Activated CD8-positive, alpha-beta memory T cell treated with anti-CD3 and anti-CD28 coated beads, Interleukin-2, amount 10 ng/mL, durations not matched to agents 7 days and 5 days (primary cell): ENCODE data around the gene ZNF598. TPM values are rescaled to one million over a fixed set of nuclear protein-coding genes. Genes with fewer than 3 reads are reported as not detected.

Source experiments
- ATAC-seq: fragments of 150-1000 bp; cut with Tn5 transposase; one replicate; pipeline ENCODE4 v1.10.0; 2021; ENCODE audit warnings: moderate library complexity
- CTCF ChIA-PET: fragments of 350-600 bp; sonication (Branson Sonifier 250); formaldehyde crosslinking; loops from one replicate; lab custom pipeline; 2021; ENCODE audit warnings: antibody characterized with exemption; lab: Charles Lee
- DNase-seq: peaks from one replicate; pipeline ENCODE4 v3.0.0-alpha.2; 2020
- H3K27ac Mint-ChIP-seq: one replicate; pipeline ENCODE4 v1.8.0; 2021; ENCODE audit warnings: mild to moderate bottlenecking, mixed read lengths
- H3K27me3 Mint-ChIP-seq: one replicate; pipeline ENCODE4 v1.8.0; 2021; ENCODE audit warnings: mixed read lengths
- H3K36me3 Mint-ChIP-seq: one replicate; pipeline ENCODE4 v1.8.0; 2021; ENCODE audit warnings: mild to moderate bottlenecking, mixed read lengths
- H3K4me1 Mint-ChIP-seq: one replicate; pipeline ENCODE4 v1.8.0; 2021; ENCODE audit warnings: mixed read lengths
- H3K4me3 Mint-ChIP-seq: one replicate; pipeline ENCODE4 v1.8.0; 2021; ENCODE audit warnings: mild to moderate bottlenecking, moderate library complexity, mixed read lengths
- H3K9me3 Mint-ChIP-seq: one replicate; pipeline ENCODE4 v1.8.0; 2022; ENCODE audit warnings: low read depth, mixed read lengths
- total RNA-seq, 2 experiments: library from RNA; stranded (reverse); gene quantifications; one replicate each; pipeline ENCODE4 v1.2.3, GENCODE V29; 2021

The ZNF598 gene
- total RNA-seq, 2 experiments from 2014 or later = 76.2 to 94.5 TPM

DNA sequence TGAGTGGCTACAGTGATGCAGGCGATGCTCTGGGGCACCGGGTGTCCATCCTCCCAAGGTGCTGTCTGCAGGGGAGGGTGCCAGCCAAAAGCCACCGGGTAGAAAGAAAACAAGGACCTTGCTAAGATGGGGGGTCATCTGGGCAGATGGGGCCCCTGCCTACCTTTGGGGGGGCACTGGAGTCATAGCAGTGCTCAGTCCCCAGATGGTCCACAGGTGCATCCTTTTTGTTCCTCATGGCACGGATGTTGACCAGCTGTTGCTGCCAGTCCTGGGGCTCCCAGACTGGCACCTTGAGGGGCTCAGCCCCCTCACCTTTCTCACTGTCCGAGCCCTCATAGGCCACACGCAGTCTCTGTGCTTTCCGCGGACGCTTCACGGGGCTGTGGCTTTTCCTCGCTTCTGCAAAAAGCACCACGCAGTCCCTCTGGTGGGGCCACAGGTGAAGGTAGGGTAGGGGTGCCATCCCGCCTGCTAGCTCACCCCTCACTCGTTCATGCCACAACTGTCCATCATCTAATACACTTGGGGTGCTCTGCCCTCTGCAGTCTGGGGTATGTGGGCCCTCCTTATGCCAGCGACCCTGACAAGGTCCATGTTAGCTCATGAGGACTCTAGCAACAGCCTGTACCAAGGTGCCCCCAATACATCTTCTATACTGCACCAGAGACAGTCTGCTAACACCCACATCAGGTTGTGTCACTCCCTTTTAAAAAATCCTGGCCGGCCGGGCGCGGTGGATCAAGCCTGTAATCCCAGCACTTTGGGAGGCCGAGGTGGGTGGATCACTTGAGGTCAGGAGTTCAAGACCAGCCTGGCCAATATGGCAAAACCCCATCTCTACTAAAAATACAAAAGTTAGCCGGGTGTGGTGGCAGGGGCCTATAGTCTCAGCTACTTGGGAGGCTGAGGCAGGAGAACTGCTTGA lies 36.6 kb upstream of the ZNF598 start:
- ATAC-seq = no peak
- H3K4me3 Mint-ChIP-seq = peak overlapping the region; percentile 89
- no peaks in the 10 kb centered on the region for H3K9me3 Mint-ChIP-seq
- H3K36me3 Mint-ChIP-seq = peaks cover 5% of the 10 kb centered on the region
- no peaks in the 10 kb centered on the region for H3K27me3 Mint-ChIP-seq
- CTCF ChIA-PET = interaction anchor here (0.7 to 2.7 kb wide), 5 partner anchors 24 to 107 kb away, joined by 3 to 22 read pairs (median 8); no protein-coding TSS in a partner anchor
- H3K4me1 Mint-ChIP-seq = peaks cover 21% of the 10 kb centered on the region
- no peak overlapping the region for H3K27ac Mint-ChIP-seq
- no peak for DNase-seq

DNA sequence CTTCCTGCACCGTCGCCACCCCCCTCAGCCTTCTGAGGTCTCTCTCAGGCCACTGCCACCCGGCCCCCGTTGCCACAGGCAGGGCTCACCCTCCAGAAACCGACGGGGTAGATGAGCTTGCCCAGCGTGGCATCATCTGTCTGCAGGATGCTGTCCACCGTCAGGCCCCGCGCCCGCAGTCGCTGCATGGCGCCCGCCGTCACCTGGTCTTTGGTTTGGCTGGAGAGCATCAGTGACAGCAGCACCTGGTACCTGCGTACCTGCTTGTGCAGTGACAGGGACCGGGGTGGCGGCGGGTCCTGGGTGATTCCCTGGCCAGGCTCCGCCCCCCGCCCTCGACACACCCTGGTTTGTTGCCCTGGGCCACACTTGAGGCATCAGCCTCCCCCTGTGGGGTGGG lies 34.9 kb upstream of the ZNF598 start:
- ATAC-seq (no peak), DNase-seq (no peak)
- Mint-ChIP-seq H3K9me3 (no peaks in the 10 kb centered on the region), H3K4me1 (peaks cover 21% of the 10 kb centered on the region), H3K27ac (no peak overlapping the region), H3K4me3 (no peak overlapping the region), H3K27me3 (no peaks in the 10 kb centered on the region), H3K36me3 (no peaks in the 10 kb centered on the region)
- CTCF ChIA-PET = no interaction called here

DNA sequence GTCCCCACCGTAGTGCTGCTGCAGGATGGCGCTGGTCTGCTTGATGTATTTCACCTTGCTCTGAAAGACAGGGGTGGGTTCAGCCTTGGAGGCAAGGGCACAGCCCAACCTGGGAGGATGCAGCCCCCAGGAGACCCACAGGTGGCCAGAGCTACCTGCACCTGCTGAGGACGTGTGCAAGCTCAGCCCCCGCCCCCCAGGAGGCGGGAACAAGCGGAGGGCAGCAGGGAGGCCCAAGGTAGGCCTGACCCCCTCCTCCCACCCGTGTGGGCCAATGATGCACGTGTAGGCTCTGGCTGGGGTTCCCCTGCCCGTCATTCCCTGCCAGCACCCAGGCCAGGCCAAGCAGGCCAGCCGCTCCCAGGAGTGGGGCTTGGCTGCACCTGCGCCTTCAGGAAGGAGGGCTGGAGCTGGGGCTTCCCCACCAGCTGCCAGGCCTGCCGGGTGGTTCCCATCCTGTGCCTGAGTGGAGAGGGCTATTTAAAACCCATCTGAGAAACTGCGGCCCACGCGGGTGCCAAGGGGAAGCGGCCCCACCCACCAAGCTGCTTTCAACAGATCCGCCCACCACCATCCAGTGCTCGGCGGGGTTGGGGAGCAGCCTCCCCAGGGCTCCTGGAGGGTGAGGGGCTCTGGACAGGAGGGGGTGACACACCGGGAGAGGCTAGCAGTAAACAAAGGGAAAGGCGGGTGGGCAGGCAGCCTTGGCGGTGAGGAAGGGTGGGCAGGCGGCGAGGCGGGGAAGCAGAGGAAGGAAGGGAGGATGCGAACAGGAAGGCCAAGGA lies 34.2 kb upstream of the ZNF598 start:
- Mint-ChIP-seq H3K9me3 (no peaks in the 10 kb centered on the region), H3K4me1 (peaks cover 15% of the 10 kb centered on the region), H3K27ac (no peak overlapping the region), H3K27me3 (no peaks in the 10 kb centered on the region), H3K36me3 (no peaks in the 10 kb centered on the region), H3K4me3 (no peak overlapping the region)
- DNase-seq = no peak
- no peak for ATAC-seq
- CTCF ChIA-PET = no interaction called here

GRCh38 chr16:2042986-2043666 lies 33.5 kb upstream of the ZNF598 start:
- H3K9me3 Mint-ChIP-seq = no peaks in the 10 kb centered on the region
- no peaks in the 10 kb centered on the region for H3K27me3 Mint-ChIP-seq
- peaks cover 10% of the 10 kb centered on the region for H3K4me1 Mint-ChIP-seq
- no peaks in the 10 kb centered on the region for H3K36me3 Mint-ChIP-seq
- H3K27ac Mint-ChIP-seq = no peak overlapping the region
- DNase-seq (no peak), ATAC-seq (no peak)
- CTCF ChIA-PET = no interaction called here
- H3K4me3 Mint-ChIP-seq = no peak overlapping the region

- H3K27me3 Mint-ChIP-seq = no peaks in the 10 kb centered on the region
- CTCF ChIA-PET = interaction anchor here (0.9 kb wide), 1 partner anchor 20 kb away, joined by 3 read pairs; no protein-coding TSS in a partner anchor
- no peak for DNase-seq
- H3K4me3 Mint-ChIP-seq = no peak overlapping the region
- no peak overlapping the region for H3K27ac Mint-ChIP-seq
- ATAC-seq = no peak
- H3K9me3 Mint-ChIP-seq = no peaks in the 10 kb centered on the region
- no peaks in the 10 kb centered on the region for H3K36me3 Mint-ChIP-seq
- H3K4me1 Mint-ChIP-seq = peaks cover 10% of the 10 kb centered on the region
These were observed 32.8 kb upstream of the ZNF598 start for GRCh38 chr16:2042171-2042985.

DNA sequence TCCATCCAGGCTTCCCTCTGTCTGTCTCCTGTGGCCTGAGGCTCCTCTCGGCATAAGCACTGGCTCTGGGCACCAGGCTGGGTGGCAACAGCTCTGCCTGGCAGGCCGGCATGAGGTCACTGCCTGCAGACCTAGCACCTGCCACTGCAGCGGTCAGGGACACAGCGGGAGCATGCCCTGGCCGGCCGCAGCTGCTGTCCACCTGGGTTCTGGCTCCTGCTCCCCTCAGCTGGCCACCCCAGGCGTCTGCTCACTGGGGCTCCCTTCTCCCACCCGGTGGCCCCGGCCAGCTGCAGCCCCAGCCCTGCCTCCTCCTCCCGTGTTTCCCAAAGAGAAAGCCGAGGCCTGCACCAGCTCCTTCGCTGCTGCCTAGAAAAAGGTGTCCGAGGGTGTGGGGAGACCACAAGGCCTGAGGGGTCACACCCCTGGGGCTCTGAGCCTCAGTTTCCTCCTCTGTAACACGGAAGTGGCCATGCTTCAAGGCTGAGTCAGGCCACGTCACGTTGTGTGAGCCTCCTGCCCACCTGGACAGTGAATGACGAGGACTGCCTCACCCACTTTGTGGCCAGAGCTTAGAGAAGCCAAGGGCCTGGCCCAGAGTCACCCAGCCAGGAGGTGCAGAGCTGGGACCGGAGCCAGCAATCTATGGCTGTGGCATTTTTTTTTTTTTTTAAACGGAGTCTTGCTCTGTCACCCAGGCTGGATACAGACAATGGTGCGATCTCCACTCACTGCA lies 31.3 kb upstream of the ZNF598 start:
- H3K9me3 Mint-ChIP-seq = no peaks in the 10 kb centered on the region
- CTCF ChIA-PET = interaction anchor here (0.9 to 1.4 kb wide), 2 partner anchors 18 to 99 kb away, joined by 3 to 4 read pairs; no protein-coding TSS in a partner anchor
- no peak overlapping the region for H3K27ac Mint-ChIP-seq
- DNase-seq (no peak), ATAC-seq (no peak)
- H3K27me3 Mint-ChIP-seq = no peaks in the 10 kb centered on the region
- peaks cover 1% of the 10 kb centered on the region for H3K4me1 Mint-ChIP-seq
- no peak overlapping the region for H3K4me3 Mint-ChIP-seq
- H3K36me3 Mint-ChIP-seq = no peaks in the 10 kb centered on the region

DNA sequence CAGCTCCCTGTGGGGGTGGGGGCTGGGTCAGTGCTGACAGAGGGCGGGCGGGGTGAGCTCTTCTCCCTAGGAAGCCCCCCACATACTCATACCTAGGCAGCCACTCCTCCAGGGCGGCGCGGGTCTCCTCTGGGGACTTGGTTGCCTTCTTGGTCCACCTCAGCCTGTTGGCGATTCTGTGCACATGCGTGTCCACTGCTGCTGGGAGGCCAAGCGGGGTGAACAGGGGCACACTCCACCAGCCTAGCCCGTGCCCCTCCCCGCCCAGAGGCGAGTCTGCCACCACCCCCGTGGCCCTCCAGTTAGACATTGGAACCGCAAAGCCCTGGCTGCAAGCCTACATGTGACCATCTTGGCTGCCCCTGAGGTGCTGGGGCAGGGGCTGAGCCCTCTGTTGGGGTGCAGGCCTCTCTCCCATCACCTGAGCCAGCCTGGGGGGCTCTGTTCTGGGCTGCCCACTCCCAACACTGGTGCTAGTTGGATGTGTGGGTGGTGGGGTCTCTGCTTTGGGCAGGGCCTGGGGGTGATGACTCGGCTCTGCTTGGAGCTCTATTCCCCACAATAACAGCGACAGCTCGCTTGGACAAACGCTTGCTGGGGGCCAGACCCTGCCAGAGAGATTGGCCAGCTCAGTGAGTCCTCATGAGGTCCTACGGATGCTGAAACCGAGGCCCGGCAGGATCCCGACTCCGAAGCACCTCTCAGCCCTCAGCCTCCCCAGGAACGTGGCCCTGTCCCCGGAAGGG lies 30.6 kb upstream of the ZNF598 start:
- no peaks in the 10 kb centered on the region for H3K4me1 Mint-ChIP-seq
- no peak for ATAC-seq
- DNase-seq = no peak
- no peaks in the 10 kb centered on the region for H3K27me3 Mint-ChIP-seq
- no peak overlapping the region for H3K4me3 Mint-ChIP-seq
- no peak overlapping the region for H3K27ac Mint-ChIP-seq
- H3K36me3 Mint-ChIP-seq = no peaks in the 10 kb centered on the region
- H3K9me3 Mint-ChIP-seq = no peaks in the 10 kb centered on the region
- CTCF ChIA-PET = interaction anchor here (0.7 to 1.4 kb wide), 2 partner anchors 13 to 100 kb away, joined by 3 to 4 read pairs; no protein-coding TSS in a partner anchor

DNA sequence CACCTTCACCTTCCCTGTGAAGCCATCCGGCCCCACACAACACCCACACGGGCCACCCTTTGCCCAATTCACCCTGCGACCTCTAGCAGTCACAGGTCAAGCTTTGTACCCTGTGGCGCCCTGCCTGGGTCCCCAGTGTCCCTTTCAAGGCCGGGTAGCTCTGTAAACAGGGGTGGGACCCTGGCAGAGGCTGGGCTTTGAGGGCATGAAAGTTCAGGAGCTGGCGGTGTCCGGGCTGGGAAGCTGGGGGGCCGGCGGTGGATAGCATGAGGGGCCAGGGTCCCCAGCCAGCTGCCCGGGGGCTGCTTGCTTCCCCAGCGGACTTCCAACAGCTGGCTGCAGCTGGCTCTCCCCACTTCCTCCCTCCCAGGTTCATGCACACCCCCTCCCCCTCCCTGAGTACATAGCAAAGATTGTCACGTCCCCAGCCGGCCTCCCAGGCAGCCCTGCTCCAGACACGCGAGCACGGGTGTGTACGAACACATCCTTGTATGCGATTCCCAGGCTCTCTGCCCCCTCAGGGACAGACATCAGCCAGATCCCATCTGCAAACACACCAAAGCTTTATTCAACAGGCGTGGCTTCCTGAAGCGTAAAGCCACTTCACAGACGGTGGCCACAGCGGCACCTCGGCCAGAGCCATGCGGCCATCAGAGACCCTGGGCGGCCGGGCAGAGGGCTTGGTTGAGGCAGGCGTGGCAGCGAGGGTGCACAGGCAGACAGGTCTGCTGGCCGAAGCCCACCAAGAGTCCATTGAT lies 29.8 kb upstream of the ZNF598 start:
- H3K4me1 Mint-ChIP-seq = no peaks in the 10 kb centered on the region
- H3K27me3 Mint-ChIP-seq = no peaks in the 10 kb centered on the region
- no peak overlapping the region for H3K27ac Mint-ChIP-seq
- CTCF ChIA-PET = interaction anchor here (0.7 to 1.0 kb wide), 2 partner anchors 12 to 101 kb away, joined by 3 read pairs; no protein-coding TSS in a partner anchor
- no peak for DNase-seq
- H3K36me3 Mint-ChIP-seq = no peaks in the 10 kb centered on the region
- no peak for ATAC-seq
- H3K9me3 Mint-ChIP-seq = no peaks in the 10 kb centered on the region
- H3K4me3 Mint-ChIP-seq = no peak overlapping the region

DNA sequence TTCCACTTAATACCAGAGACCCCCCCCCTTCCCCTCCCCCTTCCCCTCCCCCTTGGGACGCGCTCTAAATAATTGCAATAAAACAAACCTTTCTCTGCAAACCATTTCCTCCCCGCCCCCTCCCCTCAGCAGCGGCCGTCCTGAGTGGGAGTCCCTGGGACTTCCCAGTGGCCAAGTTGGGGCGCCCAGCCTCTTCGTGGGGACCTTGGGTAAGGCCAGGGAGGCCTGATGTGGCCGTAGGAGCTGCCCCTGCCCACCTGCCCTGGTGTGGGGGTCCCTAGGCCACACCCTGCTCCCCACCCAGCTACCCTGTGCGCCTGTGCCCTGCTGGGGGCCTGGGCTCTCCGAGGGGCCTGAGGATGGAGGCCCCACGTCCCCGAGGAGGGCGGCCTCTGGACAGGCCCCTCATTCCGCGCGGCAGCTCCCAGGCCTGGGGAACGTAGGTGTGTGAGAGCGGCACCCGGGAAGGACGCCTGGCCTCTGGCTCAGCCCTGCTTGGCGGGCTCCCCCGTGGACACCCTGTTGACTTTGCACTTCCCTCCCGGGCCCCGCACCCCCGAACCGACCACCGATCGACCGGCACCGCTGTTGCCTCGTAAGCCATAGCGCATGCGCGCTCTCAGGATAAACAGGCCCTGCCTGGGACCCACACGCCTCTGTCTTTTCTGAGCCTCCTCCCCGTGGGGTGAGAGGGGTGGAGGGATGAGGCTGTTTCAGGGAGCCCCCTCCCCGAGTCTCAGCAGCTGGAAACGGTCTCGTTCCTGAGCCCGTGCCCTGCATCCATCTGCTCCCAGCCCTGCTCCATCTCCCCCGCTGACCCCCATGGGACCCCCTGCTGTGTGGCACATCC lies 29.0 kb upstream of the ZNF598 start:
- H3K9me3 Mint-ChIP-seq = no peaks in the 10 kb centered on the region
- no peak for ATAC-seq
- no peaks in the 10 kb centered on the region for H3K4me1 Mint-ChIP-seq
- no peak overlapping the region for H3K27ac Mint-ChIP-seq
- H3K27me3 Mint-ChIP-seq = no peaks in the 10 kb centered on the region
- H3K4me3 Mint-ChIP-seq = no peak overlapping the region
- no peaks in the 10 kb centered on the region for H3K36me3 Mint-ChIP-seq
- CTCF ChIA-PET = interaction anchor here (1.0 kb wide), 1 partner anchor 102 kb away, joined by 3 read pairs; no protein-coding TSS in a partner anchor
- DNase-seq = no peak

- Mint-ChIP-seq H3K27ac (no peak overlapping the region), H3K27me3 (no peaks in the 10 kb centered on the region), H3K36me3 (no peaks in the 10 kb centered on the region), H3K4me3 (no peak overlapping the region), H3K9me3 (no peaks in the 10 kb centered on the region), H3K4me1 (no peaks in the 10 kb centered on the region)
- no peak for ATAC-seq
- CTCF ChIA-PET = no interaction called here
- DNase-seq = no peak
These were observed 28.2 kb upstream of the ZNF598 start for GRCh38 chr16:2037647-2038381.
